Measurements from ENCODE around the gene SRSF10. TPM values are rescaled to one million over a fixed set of nuclear protein-coding genes. Genes with fewer than 3 reads are reported as not detected.
"Not testable (repeated sequence)": the region's sequence is repeated elsewhere in the genome, so short reads cannot be mapped to it uniquely, and the experiment has no call there.

Gene SRSF10
- total and polyA plus RNA-seq, 12 donors, result 32.9 to 70.2 (median 52.8) TPM

GRCh38 chr1:23996700-23997229 lies 16.6 kb upstream of the SRSF10 start:
- Histone ChIP-seq H3K9me3 (no peaks in the 10 kb centered on the region), H3K4me1 (no peaks in the 10 kb centered on the region), H3K36me3 (no peaks in the 10 kb centered on the region), H3K4me3 (no peak overlapping the region), H3K27me3 (no peaks in the 10 kb centered on the region), H3K27ac (no peak overlapping the region)
- 94 to 96% methylated on average over 10 of the region's 10 CpGs for WGBS, 2 donors
- no peak for DNase-seq
- no peak for TF ChIP-seq CTCF (IDR thresholded peaks at IDR 0.05)
- ATAC-seq, result no peak
- intact Hi-C loops (cut with DNase I), result no loop called here

- Histone ChIP-seq H3K27me3 (no peaks in the 10 kb centered on the region), H3K4me1 (no peaks in the 10 kb centered on the region), H3K36me3 (no peaks in the 10 kb centered on the region), H3K27ac (no peak overlapping the region), H3K4me3 (no peak overlapping the region), H3K9me3 (no peaks in the 10 kb centered on the region)
- no peak for TF ChIP-seq CTCF (IDR thresholded peaks at IDR 0.05)
- DNase-seq (no peak), ATAC-seq (no peak)
- WGBS, 2 donors, result 79 to 90% methylated on average over 13 of the region's 13 CpGs
- intact Hi-C loops (cut with DNase I), result no loop called here
Measured at GRCh38 chr1:23995431-23995837, 15.3 kb upstream of the SRSF10 start.

GRCh38 chr1:23992011-23992410 lies 11.9 kb upstream of the SRSF10 start:
- ATAC-seq; H3K4me1 ChIP-seq; intact Hi-C loops (cut with DNase I); DNase-seq; H3K9me3 ChIP-seq; H3K4me3 ChIP-seq; H3K27me3 ChIP-seq; H3K36me3 ChIP-seq; H3K27ac ChIP-seq: not testable (repeated sequence)
- WGBS, 2 donors, result 85 to 88% methylated on average over 13 of the region's 13 CpGs

- ATAC-seq (no peak), DNase-seq (no peak)
- Histone ChIP-seq H3K4me1 (peaks cover 0 to 6% (median 0%) of the 10 kb centered on the region in 9 donors), H3K36me3 (no peaks in the 10 kb centered on the region), H3K27ac (no peak overlapping the region), H3K4me3 (no peak overlapping the region), H3K9me3 (no peaks in the 10 kb centered on the region), H3K27me3 (no peaks in the 10 kb centered on the region)
- no peak for TF ChIP-seq CTCF (IDR thresholded peaks at IDR 0.05)
- WGBS, 2 donors, result 64 to 68% methylated on average over 3 of the region's 3 CpGs
- intact Hi-C loops (cut with DNase I), result no loop called here
Measured at GRCh38 chr1:23989263-23989662, 9.1 kb upstream of the SRSF10 start.

- DNase-seq; intact Hi-C loops (cut with DNase I): not testable (repeated sequence)
- 96 to 99% methylated on average over 20 to 21 of the region's 23 CpGs for WGBS, 2 donors
Measured at GRCh38 chr1:23987038-23987437, 6.9 kb upstream of the SRSF10 start.

More at GRCh38 chr1:23987038-23987437, 6.9 kb upstream of the SRSF10 start:
- not testable (repeated sequence) for H3K4me1 ChIP-seq, ATAC-seq, H3K27ac ChIP-seq, H3K27me3 ChIP-seq, H3K36me3 ChIP-seq, H3K9me3 ChIP-seq, H3K4me3 ChIP-seq

All from heart right ventricle (tissue), 16 donors.